ENCODE data around the gene SHLD1. TPM values are rescaled to one million over a fixed set of nuclear protein-coding genes. Genes with fewer than 3 reads are reported as not detected.
"Not testable (repeated sequence)": the region's sequence is repeated elsewhere in the genome, so short reads cannot be mapped to it uniquely, and the experiment has no call there.

The SHLD1 gene
- polyA plus RNA-seq, 6 donors from 2014 or later, result 14.0 to 43.9 (median 30.8) TPM

- H3K9me3 Mint-ChIP-seq; H3K4me3 Mint-ChIP-seq; H3K27ac Mint-ChIP-seq; H3K36me3 Mint-ChIP-seq; DNase-seq; ATAC-seq (ENCODE audit: low read depth in 2 of 2): not testable (repeated sequence)
- H3K4me1 Mint-ChIP-seq, result peaks cover 9 to 13% (median 10%) of the 10 kb centered on the region in 3 donors
- H3K27me3 Mint-ChIP-seq, result peaks cover 13 to 23% (median 20%) of the 10 kb centered on the region in 3 donors
Observed at GRCh38 chr20:5721356-5721755, 28.8 kb upstream of the SHLD1 start.

GRCh38 chr20:5722927-5723326, 27.3 kb upstream of the SHLD1 start:
- no peak overlapping the region for H3K4me3 Mint-ChIP-seq
- peaks cover 9 to 16% (median 10%) of the 10 kb centered on the region in 3 donors for H3K4me1 Mint-ChIP-seq
- no peak overlapping the region for H3K27ac Mint-ChIP-seq
- DNase-seq (no peak), ATAC-seq (ENCODE audit: low read depth in 2 of 2) (no peak)
- peaks cover 0 to 11% (median 6%) of the 10 kb centered on the region in 7 donors for H3K9me3 Mint-ChIP-seq
- peaks cover 0 to 6% of the 10 kb centered on the region in 2 donors for H3K36me3 Mint-ChIP-seq
- peaks cover 21 to 33% (median 28%) of the 10 kb centered on the region in 3 donors for H3K27me3 Mint-ChIP-seq

GRCh38 chr20:5725183-5725463, 25.1 kb upstream of the SHLD1 start:
- not testable (repeated sequence) for H3K4me1 Mint-ChIP-seq; ATAC-seq (ENCODE audit: low read depth in 2 of 2); H3K4me3 Mint-ChIP-seq; H3K36me3 Mint-ChIP-seq; H3K27ac Mint-ChIP-seq; DNase-seq
- Mint-ChIP-seq H3K27me3 (peaks cover 23 to 29% (median 27%) of the 10 kb centered on the region in 3 donors), H3K9me3 (peaks cover 0 to 11% (median 6%) of the 10 kb centered on the region in 7 donors)

GRCh38 chr20:5727018-5727515, 23.1 kb upstream of the SHLD1 start:
- H3K27ac Mint-ChIP-seq, result no peak overlapping the region
- ATAC-seq (ENCODE audit: low read depth in 2 of 2), result no peak
- no peak overlapping the region for H3K4me3 Mint-ChIP-seq
- peaks cover 34 to 47% (median 42%) of the 10 kb centered on the region in 3 donors for H3K27me3 Mint-ChIP-seq
- peaks cover 0 to 7% (median 2%) of the 10 kb centered on the region in 3 donors for H3K4me1 Mint-ChIP-seq
- DNase-seq, result no peak
- peaks cover 0 to 6% of the 10 kb centered on the region in 2 donors for H3K36me3 Mint-ChIP-seq
- peaks cover 0 to 11% (median 6%) of the 10 kb centered on the region in 7 donors for H3K9me3 Mint-ChIP-seq

- H3K36me3 Mint-ChIP-seq, result peaks cover 4 to 6% of the 10 kb centered on the region in 2 donors
- no peak overlapping the region for H3K4me3 Mint-ChIP-seq
- H3K9me3 Mint-ChIP-seq, result peaks cover 0 to 11% (median 6%) of the 10 kb centered on the region in 7 donors
- ATAC-seq (ENCODE audit: low read depth in 2 of 2) (no peak), DNase-seq (no peak)
- no peak overlapping the region for H3K27ac Mint-ChIP-seq
- H3K4me1 Mint-ChIP-seq, result peaks cover 0 to 7% (median 4%) of the 10 kb centered on the region in 3 donors
- H3K27me3 Mint-ChIP-seq, result peaks cover 55 to 69% (median 65%) of the 10 kb centered on the region in 3 donors
Observed at GRCh38 chr20:5729348-5729747, 20.9 kb upstream of the SHLD1 start.

GRCh38 chr20:5730131-5730530, 20.1 kb upstream of the SHLD1 start:
- ATAC-seq (ENCODE audit: low read depth in 2 of 2), result no peak
- H3K4me1 Mint-ChIP-seq, result peaks cover 0 to 7% (median 4%) of the 10 kb centered on the region in 3 donors
- H3K27me3 Mint-ChIP-seq, result peaks cover 63 to 77% (median 73%) of the 10 kb centered on the region in 3 donors
- H3K36me3 Mint-ChIP-seq, result peaks cover 4 to 6% of the 10 kb centered on the region in 2 donors
- H3K27ac Mint-ChIP-seq, result no peak overlapping the region
- H3K4me3 Mint-ChIP-seq, result no peak overlapping the region
- DNase-seq, result no peak
- peaks cover 0 to 11% (median 6%) of the 10 kb centered on the region in 7 donors for H3K9me3 Mint-ChIP-seq

- H3K27ac Mint-ChIP-seq, result no peak overlapping the region
- H3K36me3 Mint-ChIP-seq, result peaks cover 4 to 5% of the 10 kb centered on the region in 2 donors
- peaks cover 6 to 13% (median 13%) of the 10 kb centered on the region in 3 donors for H3K4me1 Mint-ChIP-seq
- peaks cover 0 to 9% (median 4%) of the 10 kb centered on the region in 7 donors for H3K9me3 Mint-ChIP-seq
- no peak overlapping the region for H3K4me3 Mint-ChIP-seq
- ATAC-seq (ENCODE audit: low read depth in 2 of 2) (no peak), DNase-seq (no peak)
- H3K27me3 Mint-ChIP-seq, result peaks cover 72 to 92% (median 85%) of the 10 kb centered on the region in 3 donors
Observed at GRCh38 chr20:5731753-5732366, 18.3 kb upstream of the SHLD1 start.

GRCh38 chr20:5734602-5735001, 15.6 kb upstream of the SHLD1 start:
- no peak overlapping the region for H3K27ac Mint-ChIP-seq
- H3K4me3 Mint-ChIP-seq, result no peak overlapping the region
- peaks cover 18 to 31% (median 27%) of the 10 kb centered on the region in 3 donors for H3K4me1 Mint-ChIP-seq
- ATAC-seq (ENCODE audit: low read depth in 2 of 2) (no peak), DNase-seq (no peak)
- peaks cover 0 to 5% (median 0%) of the 10 kb centered on the region in 7 donors for H3K9me3 Mint-ChIP-seq
- H3K27me3 Mint-ChIP-seq, result peaks cover 73 to 96% (median 75%) of the 10 kb centered on the region in 3 donors
- peaks cover 0 to 4% of the 10 kb centered on the region in 2 donors for H3K36me3 Mint-ChIP-seq

- no peak for ATAC-seq (ENCODE audit: low read depth in 2 of 2)
- no peak for DNase-seq
- Mint-ChIP-seq H3K27ac (peak overlapping the region in 1 of 6 donors; percentile 11), H3K4me1 (peaks cover 18 to 31% (median 27%) of the 10 kb centered on the region in 3 donors), H3K27me3 (peaks cover 73 to 89% (median 77%) of the 10 kb centered on the region in 3 donors), H3K9me3 (peaks cover 0 to 5% (median 0%) of the 10 kb centered on the region in 7 donors), H3K4me3 (no peak overlapping the region), H3K36me3 (peaks cover 0 to 4% of the 10 kb centered on the region in 2 donors)
Observed at GRCh38 chr20:5735845-5736510, 14.2 kb upstream of the SHLD1 start.

- Mint-ChIP-seq H3K27me3 (peaks cover 73 to 89% (median 77%) of the 10 kb centered on the region in 3 donors), H3K27ac (peak overlapping the region in 2 of 6 donors; percentile 33 to 55), H3K36me3 (peaks cover 0 to 4% of the 10 kb centered on the region in 2 donors), H3K4me1 (peaks cover 18 to 27% (median 27%) of the 10 kb centered on the region in 3 donors), H3K4me3 (peak overlapping the region in 3 of 8 donors; percentile 12 to 63 (median 33)), H3K9me3 (peaks cover 0 to 5% (median 0%) of the 10 kb centered on the region in 7 donors)
- ATAC-seq (ENCODE audit: low read depth in 2 of 2) (no peak), DNase-seq (no peak)
Observed at GRCh38 chr20:5737619-5737953, 12.6 kb upstream of the SHLD1 start.

- peaks cover 0 to 4% (median 0%) of the 10 kb centered on the region in 7 donors for H3K9me3 Mint-ChIP-seq
- H3K27ac Mint-ChIP-seq, result peak overlapping the region in 1 of 6 donors; percentile 3
- H3K4me1 Mint-ChIP-seq, result peaks cover 18 to 27% (median 27%) of the 10 kb centered on the region in 3 donors
- no peak for DNase-seq
- peaks cover 73 to 89% (median 77%) of the 10 kb centered on the region in 3 donors for H3K27me3 Mint-ChIP-seq
- peaks cover 0 to 3% of the 10 kb centered on the region in 2 donors for H3K36me3 Mint-ChIP-seq
- peak overlapping the region in 1 of 8 donors; percentile 30 for H3K4me3 Mint-ChIP-seq
- no peak for ATAC-seq (ENCODE audit: low read depth in 2 of 2)
Observed at GRCh38 chr20:5737966-5738365, 12.2 kb upstream of the SHLD1 start.

- ATAC-seq (ENCODE audit: low read depth in 2 of 2); H3K4me3 Mint-ChIP-seq; DNase-seq; H3K27ac Mint-ChIP-seq; H3K9me3 Mint-ChIP-seq; H3K36me3 Mint-ChIP-seq: not testable (repeated sequence)
- Mint-ChIP-seq H3K27me3 (peaks cover 55 to 76% (median 63%) of the 10 kb centered on the region in 3 donors), H3K4me1 (peaks cover 18 to 27% (median 27%) of the 10 kb centered on the region in 3 donors)
Observed at GRCh38 chr20:5740643-5741042, 9.6 kb upstream of the SHLD1 start.

- DNase-seq, result no peak
- no peak for ATAC-seq (ENCODE audit: low read depth in 2 of 2)
- Mint-ChIP-seq H3K36me3 (no peaks in the 10 kb centered on the region), H3K4me1 (peaks cover 13 to 24% (median 24%) of the 10 kb centered on the region in 3 donors), H3K27me3 (peaks cover 51 to 71% (median 58%) of the 10 kb centered on the region in 3 donors), H3K4me3 (no peak overlapping the region), H3K27ac (no peak overlapping the region), H3K9me3 (peaks cover 0 to under 1% (median 0%) of the 10 kb centered on the region in 7 donors)
Observed at GRCh38 chr20:5741089-5741488, 9.1 kb upstream of the SHLD1 start.

Data from naive B cell (primary cell).